Memory B cell (primary cell): Measurements from ENCODE around the gene CHML.
"Not testable (repeated sequence)": the region's sequence is repeated elsewhere in the genome, so short reads cannot be mapped to it uniquely, and the experiment has no call there.

ENCODE experiments used
- ATAC-seq: fragments of 150-1000 bp; cut with Tn5 transposase; 2 replicates; pipeline ENCODE4 v1.10.0; 2021; ENCODE audit warnings: low read depth, mild to moderate bottlenecking, moderate library complexity
- DNase-seq, 2 donors: peaks; one replicate each; pipeline ENCODE4 v3.0.0; 2022; ENCODE audit warnings: low spot score in 2 of 2
- H3K27ac Mint-ChIP-seq: one replicate; pipeline ENCODE4 v1.8.0; 2022; ENCODE audit warnings: mild to moderate bottlenecking, moderate library complexity, mixed read lengths
- H3K27me3 Mint-ChIP-seq: one replicate; pipeline ENCODE4 v1.8.0; 2022; ENCODE audit warnings: mixed read lengths
- H3K36me3 Mint-ChIP-seq: one replicate; pipeline ENCODE4 v1.8.0; 2022; ENCODE audit warnings: mild to moderate bottlenecking, mixed read lengths
- H3K4me1 Mint-ChIP-seq: one replicate; pipeline ENCODE4 v1.8.0; 2022; ENCODE audit warnings: mixed read lengths
- H3K4me3 Mint-ChIP-seq: one replicate; pipeline ENCODE4 v1.8.0; 2022; ENCODE audit warnings: mild to moderate bottlenecking, moderate library complexity, mixed read lengths
- H3K9me3 Mint-ChIP-seq: one replicate; pipeline ENCODE4 v1.8.0; 2022; ENCODE audit warnings: mixed read lengths

The CHML gene

GRCh38 chr1:241660424-241660972, 20.3 kb upstream of the CHML start:
- DNase-seq (no peak), ATAC-seq (no peak)
- Mint-ChIP-seq H3K27me3 (peaks cover 6% of the 10 kb centered on the region), H3K4me3 (no peak overlapping the region), H3K9me3 (no peaks in the 10 kb centered on the region), H3K27ac (no peak overlapping the region), H3K36me3 (peaks cover 2% of the 10 kb centered on the region), H3K4me1 (no peaks in the 10 kb centered on the region)

GRCh38 chr1:241659016-241659415, 18.8 kb upstream of the CHML start:
- not testable (repeated sequence) for H3K36me3 Mint-ChIP-seq, H3K4me1 Mint-ChIP-seq, H3K4me3 Mint-ChIP-seq, H3K27me3 Mint-ChIP-seq, ATAC-seq, H3K9me3 Mint-ChIP-seq, H3K27ac Mint-ChIP-seq, DNase-seq

GRCh38 chr1:241658081-241658793, 18.1 kb upstream of the CHML start:
- ATAC-seq (no peak), DNase-seq (no peak)
- Mint-ChIP-seq H3K4me1 (no peaks in the 10 kb centered on the region), H3K4me3 (no peak overlapping the region), H3K27ac (no peak overlapping the region), H3K36me3 (no peaks in the 10 kb centered on the region), H3K27me3 (peaks cover 5% of the 10 kb centered on the region), H3K9me3 (no peaks in the 10 kb centered on the region)

- no peak for DNase-seq
- no peak for ATAC-seq
- H3K9me3 Mint-ChIP-seq: no peaks in the 10 kb centered on the region
- H3K4me1 Mint-ChIP-seq: no peaks in the 10 kb centered on the region
- H3K36me3 Mint-ChIP-seq: no peaks in the 10 kb centered on the region
- no peak overlapping the region for H3K27ac Mint-ChIP-seq
- peaks cover 8% of the 10 kb centered on the region for H3K27me3 Mint-ChIP-seq
- no peak overlapping the region for H3K4me3 Mint-ChIP-seq
Measured at GRCh38 chr1:241654641-241655040, 14.5 kb upstream of the CHML start.

- no peak for DNase-seq
- Mint-ChIP-seq H3K4me3 (no peak overlapping the region), H3K9me3 (peaks cover 1% of the 10 kb centered on the region), H3K4me1 (no peaks in the 10 kb centered on the region), H3K27me3 (peaks cover 8% of the 10 kb centered on the region), H3K36me3 (peaks cover 2% of the 10 kb centered on the region), H3K27ac (no peak overlapping the region)
- no peak for ATAC-seq
Measured at GRCh38 chr1:241654019-241654418, 13.8 kb upstream of the CHML start.

GRCh38 chr1:241652012-241652411, 11.8 kb upstream of the CHML start, which contains the start of gene WDR64:
Gene WDR64 (plus strand): TSS chr1:241652281. CDS start chr1:241652485, 204 bp downstream.
- Mint-ChIP-seq H3K4me1 (no peaks in the 10 kb centered on the region), H3K27me3 (peaks cover 6% of the 10 kb centered on the region), H3K27ac (no peak within 1 kb of the TSS), H3K9me3 (peaks cover 1% of the 10 kb centered on the region), H3K36me3 (peaks cover 2% of the 10 kb centered on the region), H3K4me3 (no peak within 1 kb of the TSS)
- ATAC-seq: no peak
- DNase-seq: no peak

- Mint-ChIP-seq H3K4me1 (peaks cover 3% of the 10 kb centered on the region), H3K36me3 (peaks cover 2% of the 10 kb centered on the region), H3K27me3 (peaks cover 3% of the 10 kb centered on the region), H3K9me3 (peaks cover 4% of the 10 kb centered on the region), H3K4me3 (no peak overlapping the region), H3K27ac (no peak overlapping the region)
- DNase-seq (no peak), ATAC-seq (no peak)
Measured at GRCh38 chr1:241648159-241648558, 8.0 kb upstream of the CHML start.

- Mint-ChIP-seq H3K27me3 (peaks cover 3% of the 10 kb centered on the region), H3K27ac (no peak overlapping the region), H3K4me1 (peaks cover 3% of the 10 kb centered on the region), H3K4me3 (no peak overlapping the region), H3K9me3 (peaks cover 4% of the 10 kb centered on the region), H3K36me3 (peaks cover 2% of the 10 kb centered on the region)
- ATAC-seq (no peak), DNase-seq (no peak)
Measured at GRCh38 chr1:241647658-241648057, 7.5 kb upstream of the CHML start.

- no peak overlapping the region for H3K4me3 Mint-ChIP-seq
- peaks cover 3% of the 10 kb centered on the region for H3K4me1 Mint-ChIP-seq
- no peak overlapping the region for H3K27ac Mint-ChIP-seq
- peaks cover 7% of the 10 kb centered on the region for H3K9me3 Mint-ChIP-seq
- H3K27me3 Mint-ChIP-seq: peaks cover 3% of the 10 kb centered on the region
- ATAC-seq (no peak), DNase-seq (no peak)
- H3K36me3 Mint-ChIP-seq: peaks cover 2% of the 10 kb centered on the region
Measured at GRCh38 chr1:241646201-241646600, 6.0 kb upstream of the CHML start.

- H3K4me3 Mint-ChIP-seq: no peak overlapping the region
- peaks cover 6% of the 10 kb centered on the region for H3K4me1 Mint-ChIP-seq
- ATAC-seq: no peak
- peaks cover 7% of the 10 kb centered on the region for H3K9me3 Mint-ChIP-seq
- H3K27ac Mint-ChIP-seq: no peak overlapping the region
- DNase-seq: no peak
- peaks cover 2% of the 10 kb centered on the region for H3K36me3 Mint-ChIP-seq
- peaks cover 2% of the 10 kb centered on the region for H3K27me3 Mint-ChIP-seq
Measured at GRCh38 chr1:241645199-241645598, 5.0 kb upstream of the CHML start.

GRCh38 chr1:241644259-241644658, 4.1 kb upstream of the CHML start:
- H3K27ac Mint-ChIP-seq: no peak overlapping the region
- no peaks in the 10 kb centered on the region for H3K36me3 Mint-ChIP-seq
- H3K27me3 Mint-ChIP-seq: no peaks in the 10 kb centered on the region
- peaks cover 7% of the 10 kb centered on the region for H3K4me1 Mint-ChIP-seq
- H3K9me3 Mint-ChIP-seq: peaks cover 6% of the 10 kb centered on the region
- ATAC-seq: no peak
- no peak for DNase-seq
- H3K4me3 Mint-ChIP-seq: no peak overlapping the region

GRCh38 chr1:241642593-241642944, 2.4 kb upstream of the CHML start:
- no peak for DNase-seq

GRCh38 chr1:241641773-241642592, 1.8 kb upstream of the CHML start:
- no peak overlapping the region for H3K4me3 Mint-ChIP-seq
- DNase-seq: no peak
- peaks cover 6% of the 10 kb centered on the region for H3K9me3 Mint-ChIP-seq
- no peak for ATAC-seq
- H3K36me3 Mint-ChIP-seq: no peaks in the 10 kb centered on the region
- no peaks in the 10 kb centered on the region for H3K27me3 Mint-ChIP-seq
- H3K27ac Mint-ChIP-seq: no peak overlapping the region
- peaks cover 24% of the 10 kb centered on the region for H3K4me1 Mint-ChIP-seq

More at GRCh38 chr1:241642593-241642944, 2.4 kb upstream of the CHML start:
- no peaks in the 10 kb centered on the region for H3K27me3 Mint-ChIP-seq
- no peaks in the 10 kb centered on the region for H3K36me3 Mint-ChIP-seq
- H3K4me3 Mint-ChIP-seq: no peak overlapping the region
- peaks cover 6% of the 10 kb centered on the region for H3K9me3 Mint-ChIP-seq
- no peak for ATAC-seq
- peaks cover 18% of the 10 kb centered on the region for H3K4me1 Mint-ChIP-seq
- H3K27ac Mint-ChIP-seq: no peak overlapping the region

- peaks cover 6% of the 10 kb centered on the region for H3K9me3 Mint-ChIP-seq
- H3K27me3 Mint-ChIP-seq: no peaks in the 10 kb centered on the region
- peak overlapping the region; percentile 98 for H3K4me3 Mint-ChIP-seq
- no peaks in the 10 kb centered on the region for H3K36me3 Mint-ChIP-seq
- no peak for DNase-seq
- peak overlapping the region; percentile 59 for H3K27ac Mint-ChIP-seq
- no peak for ATAC-seq
- peaks cover 28% of the 10 kb centered on the region for H3K4me1 Mint-ChIP-seq
Measured at GRCh38 chr1:241640867-241641622, 876 bp upstream of the CHML start.
